Cardiac fibroblast (primary cell): ENCODE measurements around the gene HK2.
A peak's percentile ranks its signal among the peaks of the same experiment; 100 is the strongest.

Experiments used
- DNase-seq, 2 donors: peaks; one replicate each; pipeline versions ENCODE4 v3.0.0 to v3.0.0-alpha.2; 2010; ENCODE audit warnings: low read depth in 2 of 2
- H3K4me3 ChIP-seq, 2 donors: replicated peaks in 1 of 2; 1 replicate in 1 of 2; 2 replicates in 1 of 2; pipeline ENCODE4 v1.5.1; 2011; ENCODE audit warnings: low read depth in 2 of 2, low read length in 2 of 2, mild to moderate bottlenecking in 2 of 2, moderate library complexity in 1 of 2
- CTCF ChIP-seq: IDR thresholded peaks from one replicate; pipeline ENCODE4 v1.5.1; 2011; ENCODE audit warnings: low read depth, mild to moderate bottlenecking, low read length, inconsistent platforms

The HK2 gene

DNA sequence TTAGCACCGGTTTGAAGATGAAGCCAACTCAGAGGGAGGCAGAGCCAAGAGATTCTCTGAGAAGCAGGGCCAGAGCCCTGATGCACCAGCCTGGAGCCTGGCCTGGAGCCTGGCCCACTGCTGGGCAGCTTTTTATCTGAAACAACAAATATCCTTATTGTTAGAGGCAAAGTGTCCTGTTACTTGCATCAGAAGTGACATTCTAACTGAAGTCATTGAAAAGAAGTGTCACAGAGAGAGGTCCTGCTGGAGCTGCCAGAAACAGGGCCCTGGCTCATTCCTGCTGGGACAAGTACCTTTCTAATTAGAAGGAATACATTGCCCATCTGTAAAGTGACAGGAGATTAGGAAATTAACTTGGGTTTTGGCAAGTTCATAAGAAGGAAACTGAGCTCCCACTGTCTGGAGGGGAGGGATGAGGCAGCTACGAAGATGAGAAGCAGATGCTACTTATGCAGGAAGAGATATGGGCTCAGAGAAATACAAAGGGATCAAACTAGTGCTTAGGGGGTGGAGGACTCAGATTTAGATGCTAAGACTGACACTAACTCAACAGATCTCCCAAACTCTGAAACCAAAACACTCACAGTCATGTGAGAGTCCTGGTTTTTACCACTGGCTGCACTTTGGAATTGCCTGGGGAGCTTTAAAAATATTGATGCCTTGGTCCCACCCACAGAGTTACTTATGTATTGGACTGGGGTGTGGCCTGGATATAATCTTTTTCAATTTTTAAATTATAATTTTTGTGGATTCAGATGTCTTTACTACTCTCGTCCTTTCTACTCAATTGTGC is 11.0 kb upstream of the HK2 start:
- H3K4me3 ChIP-seq: no peak overlapping the region
- DNase-seq: no peak
- TF ChIP-seq CTCF: no peak

DNA sequence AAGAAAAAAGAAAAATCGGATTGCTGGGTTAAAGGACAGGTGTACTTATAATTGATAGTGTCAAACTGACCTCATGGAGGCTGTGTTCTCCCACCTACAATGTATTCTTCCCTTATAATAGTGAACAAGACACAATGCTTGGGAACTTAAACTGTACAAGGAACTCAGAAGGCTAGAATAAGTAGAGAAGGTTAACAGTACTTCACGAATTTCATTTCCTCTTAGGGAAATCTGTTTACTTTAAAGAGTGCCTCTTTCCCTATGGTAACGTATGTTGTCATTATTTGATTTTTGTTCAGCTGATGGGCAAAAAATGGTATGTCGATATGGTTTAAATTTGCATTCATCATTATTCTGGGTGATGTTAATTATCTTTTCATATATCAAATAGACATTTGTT is 9.2 kb upstream of the HK2 start:
- H3K4me3 ChIP-seq: no peak overlapping the region
- no peak for DNase-seq
- no peak for TF ChIP-seq CTCF

GRCh38 chr2:74828543-74828942 is 5.4 kb upstream of the HK2 start:
- TF ChIP-seq CTCF: no peak
- no peak for DNase-seq
- no peak overlapping the region for H3K4me3 ChIP-seq

DNA sequence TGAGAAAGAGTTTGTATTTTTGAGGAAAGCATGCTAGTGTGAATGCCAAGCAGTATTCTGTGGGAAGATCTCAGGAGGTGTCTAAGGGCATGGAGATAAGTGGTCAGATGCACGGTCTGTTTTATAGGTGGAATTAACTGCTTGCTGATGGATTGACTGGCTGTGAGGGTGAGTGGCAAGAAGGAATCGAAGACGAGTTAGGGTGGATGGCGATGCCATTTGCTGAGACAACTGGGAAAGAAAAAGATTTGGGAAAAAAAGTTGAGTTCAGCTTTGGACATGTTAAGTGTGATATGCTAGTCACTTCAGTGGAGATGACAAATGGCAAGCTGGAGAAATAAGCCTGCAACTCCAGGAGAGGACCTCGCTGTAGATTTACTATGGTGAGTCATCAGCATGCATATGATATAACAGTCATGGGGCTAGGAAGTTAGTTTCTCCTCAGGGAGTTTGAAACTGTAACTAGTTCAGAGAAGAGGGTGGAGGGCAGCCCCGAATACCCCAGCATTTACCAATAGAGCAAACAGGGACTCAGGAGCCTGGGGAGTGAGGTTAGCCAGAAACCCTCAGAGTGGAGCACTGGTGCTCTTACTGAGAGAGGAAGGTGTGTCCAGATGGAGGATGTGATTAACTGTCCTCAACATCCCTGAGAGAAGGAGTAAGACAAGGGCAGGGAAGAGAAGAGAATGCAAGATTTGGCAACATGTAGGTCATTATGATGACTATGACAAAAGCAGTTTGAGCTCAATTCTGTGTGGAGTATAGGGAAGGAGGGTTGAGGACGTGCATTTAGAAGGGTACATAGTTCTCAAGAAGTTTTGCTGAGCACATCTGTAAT is 2.0 kb upstream of the HK2 start:
- H3K4me3 ChIP-seq: no peak overlapping the region
- TF ChIP-seq CTCF: no peak
- DNase-seq: peak in 1 of 2 donors; percentile 49

DNA sequence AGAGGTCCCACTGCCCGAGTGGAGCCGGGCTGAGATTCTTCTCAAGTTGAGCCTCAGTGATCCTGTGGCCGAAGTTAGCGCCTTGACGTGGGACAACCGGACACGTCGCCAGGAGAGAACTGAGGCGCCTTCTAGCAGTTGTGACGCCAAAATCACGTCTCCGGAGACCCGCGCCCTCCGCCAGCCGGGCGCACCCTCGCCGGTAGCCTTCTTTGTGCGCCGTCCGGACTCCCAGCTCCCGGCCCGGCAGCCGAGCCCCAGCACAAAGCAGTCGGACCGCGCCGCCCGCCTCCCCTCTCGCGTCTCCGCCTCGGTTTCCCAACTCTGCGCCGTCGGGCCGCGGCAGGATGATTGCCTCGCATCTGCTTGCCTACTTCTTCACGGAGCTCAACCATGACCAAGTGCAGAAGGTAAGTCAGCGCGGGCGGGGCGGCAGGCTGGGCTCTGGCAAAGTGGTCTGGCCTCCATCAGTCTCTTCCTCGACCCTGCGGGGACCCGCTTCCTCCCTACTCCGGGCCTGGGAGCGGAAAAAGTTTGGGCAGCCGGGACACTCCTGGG is 386 bp downstream of the HK2 start:
- H3K4me3 ChIP-seq: peak overlapping the region; percentile 86 to 99

DNA sequence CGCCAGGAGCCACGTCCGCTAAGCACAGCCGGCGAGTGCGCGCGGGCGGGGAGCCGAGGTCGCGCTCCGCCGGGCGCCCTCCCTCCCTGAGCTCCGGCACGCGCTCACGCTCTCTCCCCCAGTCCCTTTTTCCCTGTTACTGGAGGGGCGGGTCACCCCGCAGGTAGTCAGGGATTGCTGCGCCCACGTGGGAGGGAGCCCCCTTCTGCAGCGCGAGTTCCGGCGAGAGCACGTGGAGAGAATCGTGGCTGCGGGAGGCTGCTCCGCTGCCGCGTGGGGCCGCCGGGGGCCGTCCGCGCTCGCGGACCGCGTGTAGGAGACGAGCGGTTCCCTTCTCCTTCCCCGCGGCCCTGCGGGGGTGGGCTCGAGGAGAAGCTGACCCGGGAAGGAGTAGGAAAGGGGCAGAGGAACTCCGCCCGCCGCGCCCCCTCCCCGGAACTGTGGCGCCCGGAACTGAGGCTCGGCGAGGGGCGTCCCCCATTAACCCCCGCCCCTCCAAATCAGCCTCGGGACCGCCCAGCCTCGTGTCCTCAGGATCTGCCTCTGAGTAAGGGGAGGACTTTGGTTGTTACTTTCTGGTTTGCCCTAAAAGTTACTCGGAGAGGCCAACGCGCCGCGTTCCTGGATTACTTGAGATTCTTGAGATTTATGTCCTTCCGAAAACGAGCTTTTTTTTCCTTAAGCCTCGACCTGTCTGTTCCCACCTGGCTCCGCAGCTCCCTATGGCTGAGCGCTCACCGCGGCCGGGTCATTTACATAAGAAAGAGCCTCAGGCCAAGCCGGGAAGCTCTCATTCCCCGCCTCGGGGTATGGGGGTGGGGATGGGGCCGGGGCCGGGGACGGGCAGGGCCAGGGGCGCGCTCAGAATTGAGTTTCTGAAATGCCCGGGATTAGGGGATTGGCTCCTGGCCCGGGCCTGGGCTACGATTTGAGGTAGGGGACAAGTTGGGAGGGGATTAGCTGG is 1.1 kb downstream of the HK2 start:
- DNase-seq: peak; percentile 36 to 72
- H3K4me3 ChIP-seq: peak overlapping the region; percentile 86 to 99
- TF ChIP-seq CTCF: no peak

More for the DNA sequence above, 386 bp downstream of the HK2 start:
- DNase-seq: peak in 1 of 2 donors; percentile 43
